Natural killer cell (primary cell): ENCODE results near the gene UTF1. TPM values are rescaled to one million over a fixed set of nuclear protein-coding genes. Genes with fewer than 3 reads are reported as not detected.
A peak's percentile ranks its signal among the peaks of the same experiment; 100 is the strongest.

Experiments
- ATAC-seq, 3 donors: fragments of 150-1000 bp in 2 of 3; fragments of 200-7000 bp in 1 of 3; cut with Tn5 transposase; 1 replicate in 1 of 3; 2 replicates in 2 of 3; pipeline ENCODE4 v1.10.0; 2021; ENCODE audit warnings: mild to moderate bottlenecking in 2 of 3, moderate library complexity in 2 of 3
- DNase-seq, 2 donors: peaks; one replicate each; pipeline versions ENCODE4 v3.0.0 to v3.0.0-alpha.2; 2013 to 2021; ENCODE audit warnings: mixed read lengths in 1 of 2
- H3K27ac ChIP-seq: one replicate; pipeline ENCODE4 v1.5.1; 2013; ENCODE audit warnings: mild to moderate bottlenecking, low read length
- H3K27me3 ChIP-seq: one replicate; pipeline ENCODE4 v1.6.1; 2013; ENCODE audit warnings: low read length; ENCODE audit not compliant: control insufficient read depth, insufficient read depth
- H3K36me3 ChIP-seq: one replicate; pipeline ENCODE4 v1.6.1; 2013; ENCODE audit warnings: low read length; ENCODE audit not compliant: control insufficient read depth, insufficient read depth
- H3K4me1 ChIP-seq: one replicate; pipeline ENCODE4 v1.6.1; 2013; ENCODE audit warnings: low read length; ENCODE audit not compliant: control insufficient read depth, insufficient read depth
- H3K4me3 ChIP-seq: one replicate; pipeline ENCODE4 v1.5.1; 2013; ENCODE audit warnings: low read length
- H3K9me3 ChIP-seq: one replicate; pipeline ENCODE4 v1.6.1; 2013; ENCODE audit warnings: low read length; ENCODE audit not compliant: control insufficient read depth, insufficient read depth
- H3K27ac Mint-ChIP-seq, 2 donors: one replicate each; pipeline ENCODE4 v1.8.0; 2022; ENCODE audit warnings: mild to moderate bottlenecking in 2 of 2, mixed read lengths in 2 of 2, moderate library complexity in 1 of 2
- H3K27me3 Mint-ChIP-seq, 2 donors: one replicate each; pipeline ENCODE4 v1.8.0; 2022; ENCODE audit warnings: low read depth in 2 of 2, mixed read lengths in 2 of 2
- H3K36me3 Mint-ChIP-seq: one replicate; pipeline ENCODE4 v1.8.0; 2022; ENCODE audit warnings: mixed read lengths
- H3K4me1 Mint-ChIP-seq, 2 donors: one replicate each; pipeline ENCODE4 v1.8.0; 2022; ENCODE audit warnings: mixed read lengths in 2 of 2
- H3K4me3 Mint-ChIP-seq: one replicate; pipeline ENCODE4 v1.8.0; 2022; ENCODE audit warnings: mild to moderate bottlenecking, moderate library complexity, mixed read lengths
- H3K9me3 Mint-ChIP-seq, 2 donors: one replicate each; pipeline ENCODE4 v1.8.0; 2022; ENCODE audit warnings: mixed read lengths in 2 of 2
- WGBS: methylation state at CpG from one replicate; pipeline ENCODE4 v1.1.7; 2013; ENCODE audit warnings: missing lambda C conversion rate; ENCODE audit not compliant: insufficient coverage; 5-methylcytosine and 5-hydroxymethylcytosine counted together
- intact Hi-C: fragments of 100-400 bp; cut with micrococcal nuclease; formaldehyde crosslinking; loops from one replicate; pipeline ENCODE4 v1.14.2; 2022
- total RNA-seq, 4 donors: library from RNA; stranded (reverse); fragments of 120-200 nt in 1 of 4; gene quantifications; one replicate each; pipeline versions ENCODE4 v1.2.3 to v1.2.4, GENCODE V29; 2013 to 2022
- TF ChIP-seq, protein P1 (sequence below): fragments of 200-600 bp; IDR thresholded peaks from one replicate; pipeline ENCODE4 v1.8.0; 2022; ENCODE audit warnings: antibody characterized with exemption

Gene UTF1
- under 1 TPM in 2 of 3 donors, not detected in 1; 0.31 to 0.33 TPM for total RNA-seq
- total RNA-seq (2013): not detected

- no peaks in the 10 kb centered on the region for H3K36me3 Mint-ChIP-seq
- Histone ChIP-seq H3K27ac (no peak within 1 kb of the TSS), H3K9me3 (no peaks in the 10 kb centered on the region), H3K4me1 (peaks cover 8% of the 10 kb centered on the region), H3K4me3 (no peak within 1 kb of the TSS), H3K36me3 (no peaks in the 10 kb centered on the region), H3K27me3 (peaks cover 28% of the 10 kb centered on the region)
- DNase-seq: no peak
- peaks cover 0 to 12% of the 10 kb centered on the region in 2 donors for H3K4me1 Mint-ChIP-seq
- WGBS: 2% methylated on average over 49 of the region's 49 CpGs
- TF ChIP-seq, protein P1, sequence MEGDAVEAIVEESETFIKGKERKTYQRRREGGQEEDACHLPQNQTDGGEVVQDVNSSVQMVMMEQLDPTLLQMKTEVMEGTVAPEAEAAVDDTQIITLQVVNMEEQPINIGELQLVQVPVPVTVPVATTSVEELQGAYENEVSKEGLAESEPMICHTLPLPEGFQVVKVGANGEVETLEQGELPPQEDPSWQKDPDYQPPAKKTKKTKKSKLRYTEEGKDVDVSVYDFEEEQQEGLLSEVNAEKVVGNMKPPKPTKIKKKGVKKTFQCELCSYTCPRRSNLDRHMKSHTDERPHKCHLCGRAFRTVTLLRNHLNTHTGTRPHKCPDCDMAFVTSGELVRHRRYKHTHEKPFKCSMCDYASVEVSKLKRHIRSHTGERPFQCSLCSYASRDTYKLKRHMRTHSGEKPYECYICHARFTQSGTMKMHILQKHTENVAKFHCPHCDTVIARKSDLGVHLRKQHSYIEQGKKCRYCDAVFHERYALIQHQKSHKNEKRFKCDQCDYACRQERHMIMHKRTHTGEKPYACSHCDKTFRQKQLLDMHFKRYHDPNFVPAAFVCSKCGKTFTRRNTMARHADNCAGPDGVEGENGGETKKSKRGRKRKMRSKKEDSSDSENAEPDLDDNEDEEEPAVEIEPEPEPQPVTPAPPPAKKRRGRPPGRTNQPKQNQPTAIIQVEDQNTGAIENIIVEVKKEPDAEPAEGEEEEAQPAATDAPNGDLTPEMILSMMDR: no peak
- no peak for ATAC-seq
- intact Hi-C loops: no loop called here
- H3K4me3 Mint-ChIP-seq: peak within 1 kb of the TSS; percentile 60
- H3K27me3 Mint-ChIP-seq: peaks cover 43 to 50% of the 10 kb centered on the region in 2 donors
- H3K9me3 Mint-ChIP-seq: no peaks in the 10 kb centered on the region
- H3K27ac Mint-ChIP-seq: no peak within 1 kb of the TSS
These were observed at the start of gene UTF1 for GRCh38 chr10:133230044-133230361. TSS of gene UTF1 (plus strand) at chr10:133230217. CDS start at chr10:133230289, 72 bp downstream.

DNA sequence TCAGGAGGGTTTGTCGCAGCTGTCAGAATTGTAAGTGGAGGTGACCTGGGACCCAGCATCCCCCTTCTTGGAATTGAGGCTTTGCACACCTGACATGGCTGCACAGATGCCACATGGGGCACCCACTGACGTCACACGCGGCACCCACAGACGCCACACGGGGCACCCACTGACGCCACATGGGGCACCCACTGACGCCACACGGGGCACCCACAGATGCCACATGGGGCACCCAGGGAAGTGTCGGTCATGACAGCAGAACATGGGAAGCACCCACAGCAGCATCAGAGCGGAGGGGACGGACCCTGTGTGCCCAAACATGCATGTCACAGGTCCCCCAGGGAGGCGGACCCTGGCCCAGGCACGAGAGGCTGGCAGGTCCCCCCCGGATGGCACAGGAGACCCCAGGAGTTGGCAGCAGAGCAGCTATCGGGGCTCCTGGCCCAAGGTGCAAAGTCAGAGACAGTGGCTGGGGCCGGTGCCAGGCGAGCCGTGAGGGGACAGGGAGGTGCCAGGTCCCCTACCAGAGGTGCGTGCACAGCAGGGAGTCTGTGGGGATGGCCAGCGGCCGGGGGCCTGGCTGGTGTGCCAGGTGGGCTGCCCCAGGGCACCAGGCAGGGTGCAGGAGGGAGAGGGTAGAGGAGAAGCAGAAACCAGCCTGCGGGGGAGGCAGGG, 48.9 kb upstream of the UTF1 start:
- no peak for DNase-seq
- Mint-ChIP-seq H3K27ac (no peak overlapping the region), H3K9me3 (peaks cover 0 to 7% of the 10 kb centered on the region in 2 donors), H3K4me1 (peaks cover 6% of the 10 kb centered on the region in 2 donors), H3K4me3 (no peak overlapping the region), H3K36me3 (no peaks in the 10 kb centered on the region), H3K27me3 (no peaks in the 10 kb centered on the region)
- Histone ChIP-seq H3K4me1 (no peaks in the 10 kb centered on the region), H3K9me3 (no peaks in the 10 kb centered on the region), H3K27ac (no peak overlapping the region), H3K4me3 (no peak overlapping the region), H3K36me3 (no peaks in the 10 kb centered on the region), H3K27me3 (no peaks in the 10 kb centered on the region)
- TF ChIP-seq, protein P1: no peak
- WGBS: 89% methylated on average over 23 of the region's 23 CpGs
- no peak for ATAC-seq
- intact Hi-C loops: no loop called here

GRCh38 chr10:133182190-133182589, 47.8 kb upstream of the UTF1 start:
- Mint-ChIP-seq H3K36me3 (no peaks in the 10 kb centered on the region), H3K4me3 (no peak overlapping the region), H3K4me1 (peaks cover 3% of the 10 kb centered on the region in 2 donors), H3K27ac (no peak overlapping the region), H3K9me3 (peaks cover 0 to 4% of the 10 kb centered on the region in 2 donors), H3K27me3 (no peaks in the 10 kb centered on the region)
- no peak overlapping the region for H3K4me3 ChIP-seq
- TF ChIP-seq, protein P1: no peak
- WGBS: 81% methylated on average over 14 of the region's 14 CpGs
- no peaks in the 10 kb centered on the region for H3K27me3 ChIP-seq
- no peaks in the 10 kb centered on the region for H3K36me3 ChIP-seq
- H3K4me1 ChIP-seq: no peaks in the 10 kb centered on the region
- no peak overlapping the region for H3K27ac ChIP-seq
- DNase-seq (no peak), ATAC-seq (no peak)
- no peaks in the 10 kb centered on the region for H3K9me3 ChIP-seq
- intact Hi-C loops: no loop called here
